Fibroblast of lung (primary cell): ENCODE data around the gene OGDHL. TPM values are rescaled to one million over a fixed set of nuclear protein-coding genes. Genes with fewer than 3 reads are reported as not detected.

Experiments
- DNase-seq, 2 donors: peaks; one replicate each; pipeline versions ENCODE4 v3.0.0 to v3.0.0-alpha.2; 2010; ENCODE audit warnings: low read depth in 2 of 2
- H2AFZ ChIP-seq: 2 replicates; pipeline ENCODE4 v1.5.1; 2012; ENCODE audit warnings: low read length, control low read depth, inconsistent platforms
- H3K27ac ChIP-seq: 2 replicates; pipeline ENCODE4 v1.5.1; 2011; ENCODE audit warnings: low read length, control low read depth; ENCODE audit not compliant: insufficient read depth
- H3K27me3 ChIP-seq: 2 replicates; pipeline ENCODE4 v1.5.1; 2011; ENCODE audit warnings: mild to moderate bottlenecking, low read length; ENCODE audit not compliant: control insufficient read depth, insufficient read depth
- H3K36me3 ChIP-seq: 2 replicates; pipeline ENCODE4 v1.5.1; 2011; ENCODE audit warnings: low read length; ENCODE audit not compliant: control insufficient read depth, insufficient read depth
- H3K4me1 ChIP-seq: 2 replicates; pipeline ENCODE4 v1.5.1; 2011; ENCODE audit warnings: low read length; ENCODE audit not compliant: control insufficient read depth, insufficient read depth; ENCODE audit errors: extremely low read depth
- H3K4me2 ChIP-seq: 2 replicates; pipeline ENCODE4 v1.5.1; 2011; ENCODE audit warnings: low read length, control low read depth; ENCODE audit not compliant: insufficient read depth; ENCODE audit errors: extremely low read depth
- H3K4me3 ChIP-seq, 4 experiments: fragments of 200-600 bp in 1 of 4; sonication (generic) in 1 of 4; replicated peaks in 1 of 4; 2 replicates each; pipeline ENCODE4 v1.5.1; 2011 to 2016; ENCODE audit warnings: low read length in 4 of 4, low read depth in 3 of 4, mild to moderate bottlenecking in 3 of 4, control low read depth in 2 of 4, inconsistent platforms in 1 of 4, mixed read lengths in 1 of 4; ENCODE audit not compliant: insufficient read depth in 1 of 4; ENCODE audit errors: control extremely low read depth in 1 of 4
- H3K79me2 ChIP-seq: 2 replicates; pipeline ENCODE4 v1.5.1; 2012; ENCODE audit warnings: mild to moderate bottlenecking, low read length, inconsistent platforms; ENCODE audit not compliant: control insufficient read depth, insufficient read depth
- H3K9ac ChIP-seq: 2 replicates; pipeline ENCODE4 v1.5.1; 2011; ENCODE audit warnings: mild to moderate bottlenecking, low read length, control low read depth; ENCODE audit not compliant: insufficient read depth
- H3K9me3 ChIP-seq: 2 replicates; pipeline ENCODE4 v1.5.1; 2012; ENCODE audit warnings: low read depth, low read length; ENCODE audit not compliant: control insufficient read depth, insufficient read depth
- H4K20me1 ChIP-seq: 2 replicates; pipeline ENCODE4 v1.5.1; 2011; ENCODE audit warnings: low read length; ENCODE audit not compliant: control insufficient read depth, insufficient read depth; ENCODE audit errors: extremely low read depth
- CTCF ChIP-seq, 2 donors: IDR thresholded peaks in 1 of 2; conservative IDR thresholded peaks in 1 of 2; 1 replicate in 1 of 2; 2 replicates in 1 of 2; pipeline ENCODE4 v1.5.1; 2011 to 2012; ENCODE audit warnings: low read length in 2 of 2, control low read depth in 1 of 2, inconsistent platforms in 1 of 2, low read depth in 1 of 2, mild to moderate bottlenecking in 1 of 2
- EZH2 ChIP-seq: IDR thresholded peaks from 2 replicates; pipeline ENCODE4 v1.5.1; 2012; ENCODE audit warnings: low read length, control low read depth, mild to moderate bottlenecking; ENCODE audit errors: missing control alignments
- polyA plus RNA-seq, 2 donors: library from polyadenylated mRNA; depleted of rRNA in 1 of 2; stranded (reverse) in 1 of 2; unstranded in 1 of 2; fragments of >200 nt; gene quantifications; 2 replicates each; pipeline ENCODE4 v1.2.1, GENCODE V29; 2011 to 2012; ENCODE audit warnings: missing spikeins in 1 of 2
- total RNA-seq: library from RNA; depleted of rRNA; stranded (reverse); fragments of >200 nt; gene quantifications from 2 replicates; pipeline ENCODE4 v1.2.1, GENCODE V29; 2014

OGDHL gene
- total and polyA plus RNA-seq, 2 donors (not counting 1 experiment from before 2014, with no cell fraction given) = under 0.01 to 0.06 TPM

GRCh38 chr10:49711481-49711880 is 50.6 kb downstream of the OGDHL start:
- no peaks in the 10 kb centered on the region for H3K27me3 ChIP-seq
- H3K27ac ChIP-seq = no peak overlapping the region
- H3K79me2 ChIP-seq = no peaks in the 10 kb centered on the region
- H4K20me1 ChIP-seq = no peaks in the 10 kb centered on the region
- no peaks in the 10 kb centered on the region for H3K36me3 ChIP-seq
- H3K4me1 ChIP-seq = no peaks in the 10 kb centered on the region
- H3K4me2 ChIP-seq = no peak overlapping the region
- no peaks in the 10 kb centered on the region for H3K9me3 ChIP-seq
- no peak overlapping the region for H2AFZ ChIP-seq
- DNase-seq = no peak
- no peak overlapping the region for H3K9ac ChIP-seq
- H3K4me3 ChIP-seq = no peak overlapping the region
- TF ChIP-seq CTCF (conservative IDR thresholded peaks at IDR 0.05 in 1 of 2, IDR thresholded peaks at IDR 0.05 in 1 of 2; ENCODE audit: low read depth in 1 of 2, low read length in 2 of 2) (no peak), EZH2 (no peak)

GRCh38 chr10:49710966-49711365 is 51.2 kb downstream of the OGDHL start:
- H2AFZ ChIP-seq = no peak overlapping the region
- no peaks in the 10 kb centered on the region for H4K20me1 ChIP-seq
- H3K9ac ChIP-seq = no peak overlapping the region
- H3K9me3 ChIP-seq = no peaks in the 10 kb centered on the region
- no peak overlapping the region for H3K4me2 ChIP-seq
- no peaks in the 10 kb centered on the region for H3K36me3 ChIP-seq
- H3K79me2 ChIP-seq = no peaks in the 10 kb centered on the region
- no peak for DNase-seq
- no peak overlapping the region for H3K4me3 ChIP-seq
- H3K4me1 ChIP-seq = no peaks in the 10 kb centered on the region
- no peak overlapping the region for H3K27ac ChIP-seq
- H3K27me3 ChIP-seq = no peaks in the 10 kb centered on the region
- TF ChIP-seq EZH2 = no peak
- TF ChIP-seq CTCF (conservative IDR thresholded peaks at IDR 0.05 in 1 of 2, IDR thresholded peaks at IDR 0.05 in 1 of 2; ENCODE audit: low read depth in 1 of 2, low read length in 2 of 2) = no peak

DNA sequence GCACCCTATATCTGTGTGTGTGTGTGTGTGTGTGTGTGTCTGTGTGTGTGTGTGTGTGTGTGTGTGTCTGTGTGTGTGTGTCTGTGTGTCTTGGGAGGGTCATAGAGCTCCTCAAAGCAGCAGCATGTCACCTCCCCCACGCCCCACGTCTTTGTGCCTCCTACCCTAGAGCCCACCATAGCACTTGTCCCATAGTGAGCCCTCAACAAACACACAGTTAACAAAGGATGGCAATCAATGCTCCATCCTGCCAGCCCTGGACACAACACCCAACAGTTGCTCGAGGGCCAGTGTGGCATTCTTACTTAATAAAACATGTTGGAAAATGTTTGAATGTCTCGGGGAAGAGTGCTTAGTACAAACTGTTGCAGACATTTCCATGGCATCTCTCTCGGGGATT is 52.2 kb downstream of the OGDHL start:
- DNase-seq = no peak
- TF ChIP-seq EZH2 (no peak), CTCF (conservative IDR thresholded peaks at IDR 0.05 in 1 of 2, IDR thresholded peaks at IDR 0.05 in 1 of 2; ENCODE audit: low read depth in 1 of 2, low read length in 2 of 2) (no peak)
- H3K27ac ChIP-seq = no peak overlapping the region

More for the DNA sequence above, 52.2 kb downstream of the OGDHL start:
- H3K79me2 ChIP-seq = no peaks in the 10 kb centered on the region
- no peaks in the 10 kb centered on the region for H3K4me1 ChIP-seq
- no peaks in the 10 kb centered on the region for H3K27me3 ChIP-seq
- H3K9ac ChIP-seq = no peak overlapping the region
- no peaks in the 10 kb centered on the region for H3K36me3 ChIP-seq
- H3K4me3 ChIP-seq = no peak overlapping the region
- H2AFZ ChIP-seq = no peak overlapping the region
- no peaks in the 10 kb centered on the region for H4K20me1 ChIP-seq
- H3K4me2 ChIP-seq = no peak overlapping the region
- no peaks in the 10 kb centered on the region for H3K9me3 ChIP-seq
